KMS-11 (cell line): Measurements from ENCODE around the gene TCAF1.

Experiments used
- H2AFZ ChIP-seq: fragments of 200-600 bp; sonication (generic); 2 replicates; pipeline ENCODE4 v1.6.1; 2016; ENCODE audit warnings: antibody characterized with exemption, mixed run types, low read depth
- H3K27ac ChIP-seq: fragments of 200-600 bp; sonication (generic); 2 replicates; pipeline ENCODE4 v1.6.1; 2016; ENCODE audit warnings: mild to moderate bottlenecking, mixed run types
- H3K27me3 ChIP-seq: fragments of 200-600 bp; sonication (generic); 2 replicates; pipeline ENCODE4 v1.6.1; 2017; ENCODE audit warnings: mild to moderate bottlenecking, low read depth, mixed run types, moderate library complexity; ENCODE audit not compliant: insufficient read depth
- H3K36me3 ChIP-seq: fragments of 200-600 bp; sonication (generic); 2 replicates; pipeline ENCODE4 v1.6.1; 2017; ENCODE audit warnings: mild to moderate bottlenecking, mixed run types; ENCODE audit not compliant: insufficient read depth
- H3K4me1 ChIP-seq: fragments of 200-600 bp; sonication (generic); 2 replicates; pipeline ENCODE4 v1.6.1; 2016; ENCODE audit warnings: mild to moderate bottlenecking, low read depth, mixed run types; ENCODE audit not compliant: poor library complexity, severe bottlenecking
- H3K4me2 ChIP-seq: fragments of 200-600 bp; sonication (generic); 2 replicates; pipeline ENCODE4 v1.7.0; 2016; ENCODE audit warnings: mild to moderate bottlenecking, mixed run types
- H3K4me3 ChIP-seq: fragments of 200-600 bp; sonication (generic); IDR thresholded peaks from 2 replicates; pipeline ENCODE4 v1.6.1; 2017; ENCODE audit warnings: low read depth, low read length, mixed read lengths; ENCODE audit not compliant: insufficient read depth
- H3K79me2 ChIP-seq: fragments of 200-600 bp; sonication (generic); 2 replicates; pipeline ENCODE4 v1.6.1; 2016; ENCODE audit warnings: low read depth, mixed run types; ENCODE audit not compliant: insufficient read depth
- H3K9ac ChIP-seq: fragments of 200-600 bp; sonication (generic); 2 replicates; pipeline ENCODE4 v1.6.1; 2016; ENCODE audit warnings: mild to moderate bottlenecking, mixed run types
- H4K20me1 ChIP-seq: fragments of 200-600 bp; sonication (generic); 2 replicates; pipeline ENCODE4 v1.6.1; 2016; ENCODE audit warnings: mild to moderate bottlenecking, mixed run types; ENCODE audit not compliant: insufficient read depth
- CTCF ChIP-seq: fragments of 200-600 bp; sonication (generic); conservative IDR thresholded peaks from 2 replicates; pipeline ENCODE4 v1.6.1; 2017; ENCODE audit warnings: low read depth, mild to moderate bottlenecking, antibody characterized with exemption, low read length, moderate library complexity, mixed read lengths

TCAF1 gene

GRCh38 chr7:143885951-143886350, 16.0 kb downstream of the TCAF1 start:
- Histone ChIP-seq H2AFZ (no peak overlapping the region), H4K20me1 (no peaks in the 10 kb centered on the region), H3K4me2 (no peak overlapping the region), H3K4me3 (no peak overlapping the region), H3K9ac (no peak overlapping the region), H3K4me1 (no peaks in the 10 kb centered on the region), H3K36me3 (no peaks in the 10 kb centered on the region), H3K27me3 (no peaks in the 10 kb centered on the region), H3K27ac (no peak overlapping the region), H3K79me2 (no peaks in the 10 kb centered on the region; the same call in 1 of the 2 replicates)
- TF ChIP-seq CTCF: no peak

GRCh38 chr7:143884969-143885559, 16.9 kb downstream of the TCAF1 start:
- H3K4me1 ChIP-seq: no peaks in the 10 kb centered on the region
- H3K79me2 ChIP-seq: no peaks in the 10 kb centered on the region
- no peaks in the 10 kb centered on the region for H4K20me1 ChIP-seq
- H3K27ac ChIP-seq: no peak overlapping the region
- H3K36me3 ChIP-seq: no peaks in the 10 kb centered on the region
- H3K9ac ChIP-seq: no peak overlapping the region
- H3K4me3 ChIP-seq: no peak overlapping the region
- H2AFZ ChIP-seq: no peak overlapping the region
- no peaks in the 10 kb centered on the region for H3K27me3 ChIP-seq
- TF ChIP-seq CTCF: no peak
- no peak overlapping the region for H3K4me2 ChIP-seq

GRCh38 chr7:143884241-143884968, 17.6 kb downstream of the TCAF1 start:
- no peaks in the 10 kb centered on the region for H3K79me2 ChIP-seq
- H3K27me3 ChIP-seq: no peaks in the 10 kb centered on the region
- H2AFZ ChIP-seq: no peak overlapping the region
- H3K9ac ChIP-seq: no peak overlapping the region
- no peaks in the 10 kb centered on the region for H4K20me1 ChIP-seq
- H3K36me3 ChIP-seq: no peaks in the 10 kb centered on the region
- TF ChIP-seq CTCF: no peak
- no peak overlapping the region for H3K4me3 ChIP-seq
- H3K27ac ChIP-seq: no peak overlapping the region
- H3K4me1 ChIP-seq: no peaks in the 10 kb centered on the region
- no peak overlapping the region for H3K4me2 ChIP-seq

GRCh38 chr7:143882604-143883078, 19.3 kb downstream of the TCAF1 start:
- H3K4me3 ChIP-seq: no peak overlapping the region
- no peak overlapping the region for H3K9ac ChIP-seq

More at GRCh38 chr7:143882604-143883078, 19.3 kb downstream of the TCAF1 start:
- Histone ChIP-seq H4K20me1 (no peaks in the 10 kb centered on the region), H3K27me3 (no peaks in the 10 kb centered on the region), H3K79me2 (no peaks in the 10 kb centered on the region), H3K4me1 (no peaks in the 10 kb centered on the region), H3K36me3 (no peaks in the 10 kb centered on the region), H3K27ac (no peak overlapping the region), H2AFZ (no peak overlapping the region), H3K4me2 (no peak overlapping the region)
- no peak for TF ChIP-seq CTCF
